ENCODE results near the gene JUND. TPM values are rescaled to one million over a fixed set of nuclear protein-coding genes. Genes with fewer than 3 reads are reported as not detected.

Gene JUND
- total RNA-seq, 2 experiments from 2014 or later = 527 to 530 TPM

GRCh38 chr19:18251587-18252369 lies 29.6 kb downstream of the JUND start:
- CTCF ChIA-PET = interaction anchor here (0.6 to 9.5 kb wide), 35 partner anchors 8 to 168 kb away, joined by 3 to 185 read pairs (median 5); partner anchors contain the start of genes IQCN, MPV17L2, PDE4C and RAB3A
- POLR2A ChIA-PET = interaction anchor here (0.7 to 1.2 kb wide), 5 partner anchors 47 to 148 kb away, joined by 3 to 4 read pairs (median 3); partner anchors contain the start of gene MPV17L2
- no peak overlapping the region for H3K4me3 Mint-ChIP-seq
- H3K27ac Mint-ChIP-seq = no peak overlapping the region
- H3K9me3 Mint-ChIP-seq = no peaks in the 10 kb centered on the region
- TF ChIP-seq CTCF (IDR thresholded peaks at IDR 0.05) = peak; percentile 90
- peak; percentile 95 for ATAC-seq
- H3K4me1 Mint-ChIP-seq (ENCODE audit: low read depth) = peaks cover 2% of the 10 kb centered on the region
- H3K36me3 Mint-ChIP-seq (ENCODE audit: low read depth) = no peaks in the 10 kb centered on the region
- H3K27me3 Mint-ChIP-seq = peaks cover 21% of the 10 kb centered on the region
- intact Hi-C loops (cut with micrococcal nuclease) = loop anchor here (5.0 kb wide), 1 partner anchor 39 kb away; no protein-coding TSS in a partner anchor
- DNase-seq = peak; percentile 91

GRCh38 chr19:18249834-18250233 lies 31.6 kb downstream of the JUND start:
- intact Hi-C loops (cut with micrococcal nuclease) = loop anchor here (5.0 kb wide), 1 partner anchor 38 kb away; no protein-coding TSS in a partner anchor
- ATAC-seq = no peak
- ChIA-PET POLR2A (interaction anchor here (1.1 to 1.6 kb wide), 2 partner anchors 18 to 45 kb away, joined by 3 to 4 read pairs; no protein-coding TSS in a partner anchor), CTCF (interaction anchor here (0.6 to 9.5 kb wide), 9 partner anchors 10 to 138 kb away, joined by 3 to 185 read pairs (median 5); partner anchors contain the start of gene RAB3A)
- Mint-ChIP-seq H3K27me3 (peaks cover 18% of the 10 kb centered on the region), H3K36me3 (ENCODE audit: low read depth) (no peaks in the 10 kb centered on the region), H3K4me3 (no peak overlapping the region), H3K27ac (no peak overlapping the region), H3K4me1 (ENCODE audit: low read depth) (peaks cover 2% of the 10 kb centered on the region), H3K9me3 (no peaks in the 10 kb centered on the region)
- no peak for TF ChIP-seq CTCF (IDR thresholded peaks at IDR 0.05)
- DNase-seq = no peak

GRCh38 chr19:18245297-18245696 lies 36.1 kb downstream of the JUND start:
- Mint-ChIP-seq H3K27ac (no peak overlapping the region), H3K9me3 (no peaks in the 10 kb centered on the region), H3K27me3 (peaks cover 6% of the 10 kb centered on the region), H3K4me1 (ENCODE audit: low read depth) (no peaks in the 10 kb centered on the region), H3K36me3 (ENCODE audit: low read depth) (no peaks in the 10 kb centered on the region), H3K4me3 (no peak overlapping the region)
- ChIA-PET POLR2A (interaction anchor here (1.0 kb wide), 1 partner anchor 171 kb away, joined by 3 read pairs; no protein-coding TSS in a partner anchor), CTCF (interaction anchor here (0.8 to 2.2 kb wide), 5 partner anchors 9 to 143 kb away, joined by 3 to 7 read pairs (median 4); no protein-coding TSS in a partner anchor)
- intact Hi-C loops (cut with micrococcal nuclease) = no loop called here
- DNase-seq (no peak), ATAC-seq (no peak)
- TF ChIP-seq CTCF (IDR thresholded peaks at IDR 0.05) = no peak

- Mint-ChIP-seq H3K9me3 (no peaks in the 10 kb centered on the region), H3K4me3 (no peak overlapping the region), H3K36me3 (ENCODE audit: low read depth) (no peaks in the 10 kb centered on the region), H3K27ac (no peak overlapping the region), H3K27me3 (peaks cover 28% of the 10 kb centered on the region), H3K4me1 (ENCODE audit: low read depth) (no peaks in the 10 kb centered on the region)
- intact Hi-C loops (cut with micrococcal nuclease) = no loop called here
- DNase-seq = no peak
- CTCF ChIA-PET = interaction anchor here (0.7 to 5.3 kb wide), 2 partner anchors 12 to 30 kb away, joined by 3 to 43 read pairs; no protein-coding TSS in a partner anchor
- no peak for TF ChIP-seq CTCF (IDR thresholded peaks at IDR 0.05)
- ATAC-seq = no peak
- POLR2A ChIA-PET = no interaction called here
Measured at GRCh38 chr19:18239303-18239702, 42.1 kb downstream of the JUND start.

- no peaks in the 10 kb centered on the region for H3K36me3 Mint-ChIP-seq (ENCODE audit: low read depth)
- intact Hi-C loops (cut with micrococcal nuclease) = no loop called here
- DNase-seq (no peak), ATAC-seq (no peak)
- ChIA-PET POLR2A (no interaction called here), CTCF (interaction anchor here (1.3 kb wide), 1 partner anchor 26 kb away, joined by 4 read pairs; no protein-coding TSS in a partner anchor)
- no peak overlapping the region for H3K4me3 Mint-ChIP-seq
- peaks cover 8% of the 10 kb centered on the region for H3K9me3 Mint-ChIP-seq
- peaks cover 9% of the 10 kb centered on the region for H3K4me1 Mint-ChIP-seq (ENCODE audit: low read depth)
- no peak overlapping the region for H3K27ac Mint-ChIP-seq
- no peak for TF ChIP-seq CTCF (IDR thresholded peaks at IDR 0.05)
- peaks cover 56% of the 10 kb centered on the region for H3K27me3 Mint-ChIP-seq
Measured at GRCh38 chr19:18234194-18234593, 47.2 kb downstream of the JUND start.
